GM19099 (cell line): ENCODE measurements around the gene ADAMTS9.

ENCODE experiments used
- POLR2A ChIP-seq: IDR thresholded peaks from 3 replicates; pipeline ENCODE4 v1.6.1; 2011; ENCODE audit warnings: low read depth; ENCODE audit not compliant: insufficient read length; ENCODE audit errors: extremely low read depth

The ADAMTS9 gene

GRCh38 chr3:64673159-64673715, 14.6 kb downstream of the ADAMTS9 start:
- no peak for TF ChIP-seq POLR2A

- no peak for TF ChIP-seq POLR2A
Measured at GRCh38 chr3:64668582-64669510, 19.0 kb downstream of the ADAMTS9 start.

- TF ChIP-seq POLR2A, result no peak
Measured at GRCh38 chr3:64667887-64668581, 19.8 kb downstream of the ADAMTS9 start.

GRCh38 chr3:64667138-64667537, 20.7 kb downstream of the ADAMTS9 start:
- no peak for TF ChIP-seq POLR2A

- TF ChIP-seq POLR2A, result no peak
Measured at GRCh38 chr3:64666171-64666588, 21.6 kb downstream of the ADAMTS9 start.

GRCh38 chr3:64664397-64664796, 23.4 kb downstream of the ADAMTS9 start:
- no peak for TF ChIP-seq POLR2A

- TF ChIP-seq POLR2A, result no peak
Measured at GRCh38 chr3:64659617-64659978, 28.2 kb downstream of the ADAMTS9 start.

- TF ChIP-seq POLR2A, result no peak
Measured at GRCh38 chr3:64658001-64658400, 29.8 kb downstream of the ADAMTS9 start.

- TF ChIP-seq POLR2A, result no peak
Measured at GRCh38 chr3:64656544-64656943, 31.3 kb downstream of the ADAMTS9 start.

GRCh38 chr3:64655160-64655559, 32.6 kb downstream of the ADAMTS9 start:
- no peak for TF ChIP-seq POLR2A

GRCh38 chr3:64654013-64654412, 33.8 kb downstream of the ADAMTS9 start:
- no peak for TF ChIP-seq POLR2A

- no peak for TF ChIP-seq POLR2A
Measured at GRCh38 chr3:64653101-64653500, 34.7 kb downstream of the ADAMTS9 start.

GRCh38 chr3:64651741-64652241, 36.0 kb downstream of the ADAMTS9 start:
- TF ChIP-seq POLR2A, result no peak

GRCh38 chr3:64651303-64651702, 36.5 kb downstream of the ADAMTS9 start:
- no peak for TF ChIP-seq POLR2A

- no peak for TF ChIP-seq POLR2A
Measured at GRCh38 chr3:64650715-64651114, 37.1 kb downstream of the ADAMTS9 start.
